Measurements from ENCODE around the gene GEMIN4. TPM values are rescaled to one million over a fixed set of nuclear protein-coding genes. Genes with fewer than 3 reads are reported as not detected.

GEMIN4 gene
- polyA plus RNA-seq, 3 donors, result 8.8 to 10.6 (median 10.1) TPM

DNA sequence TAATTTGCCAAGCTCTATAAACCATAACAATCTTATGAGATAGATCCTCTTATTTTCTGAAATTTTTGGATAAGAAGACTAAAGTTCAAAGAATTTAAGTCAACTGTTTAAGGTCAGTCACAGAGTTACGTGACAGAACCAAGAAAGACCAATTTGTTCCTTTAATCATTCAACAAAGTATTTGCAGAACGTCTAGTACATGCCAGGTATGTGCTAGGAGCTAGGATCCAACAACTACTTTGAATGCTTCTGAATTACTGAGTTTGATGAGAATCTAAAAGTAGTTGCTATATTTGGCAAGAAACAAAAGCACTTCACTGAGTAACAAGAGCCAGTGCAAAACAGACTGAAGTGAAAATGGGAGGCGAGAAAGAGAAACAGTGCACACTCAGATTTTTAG, 15.0 kb upstream of the GEMIN4 start:
- WGBS (ENCODE audit: insufficient coverage), result 96% methylated on average over 2 of the region's 3 CpGs
- Histone ChIP-seq H3K9me3 (replicated peaks in 1 of 2; ENCODE audit: control insufficient read depth in 1 of 2, insufficient read depth in 1 of 2, low read length in 2 of 2) (no peaks in the 10 kb centered on the region), H3K4me3 (replicated peaks in 1 of 3; ENCODE audit: low read depth in 2 of 3, low read length in 3 of 3) (no peak overlapping the region), H3K27me3 (ENCODE audit: control insufficient read depth in 2 of 2, insufficient read depth in 2 of 2, low read length in 2 of 2) (no peaks in the 10 kb centered on the region), H3K36me3 (replicated peaks in 1 of 2; ENCODE audit: control insufficient read depth in 1 of 2, insufficient read depth in 2 of 2, low read length in 2 of 2) (peaks cover 62 to 76% of the 10 kb centered on the region in 2 donors), H3K4me1 (ENCODE audit: control insufficient read depth in 1 of 2, insufficient read depth in 2 of 2, low read length in 2 of 2) (no peaks in the 10 kb centered on the region), H3K9ac (ENCODE audit: insufficient read depth, low read length, poor library complexity, severe bottlenecking) (no peak overlapping the region), H3K79me2 (ENCODE audit: insufficient read depth, low read length) (no peaks in the 10 kb centered on the region), H3K4me2 (replicated peaks; ENCODE audit: extremely low read depth, low read length, poor library complexity, severe bottlenecking) (no peak overlapping the region), H4K20me1 (ENCODE audit: insufficient read depth, low read length) (no peaks in the 10 kb centered on the region), H3K27ac (ENCODE audit: low read depth in 1 of 2, low read length in 2 of 2) (no peak overlapping the region), H2AFZ (ENCODE audit: insufficient read depth, low read depth, low read length, poor library complexity, severe bottlenecking) (no peak overlapping the region)
- no peak for DNase-seq
- intact Hi-C loops (cut with micrococcal nuclease), result no loop called here
- Mint-ChIP-seq H3K4me1 (no peaks in the 10 kb centered on the region), H3K36me3 (peaks cover 66 to 84% of the 10 kb centered on the region in 2 donors), H3K4me3 (no peak overlapping the region), H3K27me3 (ENCODE audit: low read depth in 3 of 3) (no peaks in the 10 kb centered on the region), H3K27ac (no peak overlapping the region), H3K9me3 (peaks cover 0 to 1% (median 0%) of the 10 kb centered on the region in 7 donors)
- TF ChIP-seq, protein P1, sequence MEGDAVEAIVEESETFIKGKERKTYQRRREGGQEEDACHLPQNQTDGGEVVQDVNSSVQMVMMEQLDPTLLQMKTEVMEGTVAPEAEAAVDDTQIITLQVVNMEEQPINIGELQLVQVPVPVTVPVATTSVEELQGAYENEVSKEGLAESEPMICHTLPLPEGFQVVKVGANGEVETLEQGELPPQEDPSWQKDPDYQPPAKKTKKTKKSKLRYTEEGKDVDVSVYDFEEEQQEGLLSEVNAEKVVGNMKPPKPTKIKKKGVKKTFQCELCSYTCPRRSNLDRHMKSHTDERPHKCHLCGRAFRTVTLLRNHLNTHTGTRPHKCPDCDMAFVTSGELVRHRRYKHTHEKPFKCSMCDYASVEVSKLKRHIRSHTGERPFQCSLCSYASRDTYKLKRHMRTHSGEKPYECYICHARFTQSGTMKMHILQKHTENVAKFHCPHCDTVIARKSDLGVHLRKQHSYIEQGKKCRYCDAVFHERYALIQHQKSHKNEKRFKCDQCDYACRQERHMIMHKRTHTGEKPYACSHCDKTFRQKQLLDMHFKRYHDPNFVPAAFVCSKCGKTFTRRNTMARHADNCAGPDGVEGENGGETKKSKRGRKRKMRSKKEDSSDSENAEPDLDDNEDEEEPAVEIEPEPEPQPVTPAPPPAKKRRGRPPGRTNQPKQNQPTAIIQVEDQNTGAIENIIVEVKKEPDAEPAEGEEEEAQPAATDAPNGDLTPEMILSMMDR (IDR thresholded peaks at IDR 0.05), result no peak

DNA sequence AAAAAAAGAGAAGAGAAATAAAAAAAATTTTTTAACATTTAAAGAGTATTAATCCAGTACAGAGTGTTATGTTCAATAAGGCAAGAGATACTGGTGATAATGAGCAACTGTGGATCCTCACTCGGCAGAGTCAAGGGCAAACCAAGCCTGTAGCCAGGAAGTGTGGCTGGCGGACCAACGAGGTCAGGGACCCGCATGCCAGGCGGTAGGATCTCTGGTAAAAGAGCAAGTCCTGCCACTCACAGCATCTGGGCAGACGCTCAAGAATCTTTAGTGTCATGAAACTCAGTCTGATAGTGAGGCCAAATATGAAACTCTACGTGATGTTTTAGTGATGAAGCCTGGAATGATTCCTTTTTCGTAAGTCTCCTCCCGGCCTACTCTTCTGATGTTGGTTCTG, 8.3 kb upstream of the GEMIN4 start:
- H3K79me2 ChIP-seq (ENCODE audit: insufficient read depth, low read length), result no peaks in the 10 kb centered on the region
- H3K27ac ChIP-seq (ENCODE audit: low read depth in 1 of 2, low read length in 2 of 2), result no peak overlapping the region
- Mint-ChIP-seq H3K27ac (peak overlapping the region in 3 of 7 donors; percentile 2 to 82 (median 50)), H3K27me3 (ENCODE audit: low read depth in 3 of 3) (no peaks in the 10 kb centered on the region), H3K4me1 (no peaks in the 10 kb centered on the region), H3K4me3 (no peak overlapping the region), H3K36me3 (peaks cover 62 to 76% of the 10 kb centered on the region in 2 donors), H3K9me3 (no peaks in the 10 kb centered on the region)
- 93% methylated on average over 7 of the region's 9 CpGs for WGBS (ENCODE audit: insufficient coverage)
- no peak overlapping the region for H3K9ac ChIP-seq (ENCODE audit: insufficient read depth, low read length, poor library complexity, severe bottlenecking)
- no peaks in the 10 kb centered on the region for H3K4me1 ChIP-seq (ENCODE audit: control insufficient read depth in 1 of 2, insufficient read depth in 2 of 2, low read length in 2 of 2)
- H4K20me1 ChIP-seq (ENCODE audit: insufficient read depth, low read length), result no peaks in the 10 kb centered on the region
- no peaks in the 10 kb centered on the region for H3K27me3 ChIP-seq (ENCODE audit: control insufficient read depth in 2 of 2, insufficient read depth in 2 of 2, low read length in 2 of 2)
- H3K36me3 ChIP-seq (replicated peaks in 1 of 2; ENCODE audit: control insufficient read depth in 1 of 2, insufficient read depth in 2 of 2, low read length in 2 of 2), result peaks cover 58 to 77% of the 10 kb centered on the region in 2 donors
- H2AFZ ChIP-seq (ENCODE audit: insufficient read depth, low read depth, low read length, poor library complexity, severe bottlenecking), result no peak overlapping the region
- intact Hi-C loops (cut with micrococcal nuclease), result no loop called here
- TF ChIP-seq, protein P1 (IDR thresholded peaks at IDR 0.05), result no peak
- DNase-seq, result no peak
- no peaks in the 10 kb centered on the region for H3K9me3 ChIP-seq (replicated peaks in 1 of 2; ENCODE audit: control insufficient read depth in 1 of 2, insufficient read depth in 1 of 2, low read length in 2 of 2)
- no peak overlapping the region for H3K4me2 ChIP-seq (replicated peaks; ENCODE audit: extremely low read depth, low read length, poor library complexity, severe bottlenecking)
- H3K4me3 ChIP-seq (replicated peaks in 1 of 3; ENCODE audit: low read depth in 2 of 3, low read length in 3 of 3), result no peak overlapping the region

Data from CD14-positive monocyte (primary cell).